AG09309 (cell line): ENCODE data around the gene NBL1.

Experiments
- DNase-seq: peaks from one replicate; pipeline ENCODE4 v3.0.0-alpha.2; 2010; ENCODE audit warnings: low read depth
- H3K4me3 ChIP-seq: 2 replicates; pipeline ENCODE4 v1.5.1; 2011; ENCODE audit warnings: mild to moderate bottlenecking, low read depth, low read length, moderate library complexity; ENCODE audit not compliant: control insufficient read depth
- TF ChIP-seq, protein P1 (sequence below): IDR thresholded peaks from 2 replicates; pipeline ENCODE4 v1.5.1; 2011; ENCODE audit warnings: mild to moderate bottlenecking, low read depth, low read length, inconsistent platforms; ENCODE audit not compliant: insufficient read depth, control insufficient read depth; ENCODE audit errors: missing control alignments

NBL1 gene, protein sequence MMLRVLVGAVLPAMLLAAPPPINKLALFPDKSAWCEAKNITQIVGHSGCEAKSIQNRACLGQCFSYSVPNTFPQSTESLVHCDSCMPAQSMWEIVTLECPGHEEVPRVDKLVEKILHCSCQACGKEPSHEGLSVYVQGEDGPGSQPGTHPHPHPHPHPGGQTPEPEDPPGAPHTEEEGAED

DNA sequence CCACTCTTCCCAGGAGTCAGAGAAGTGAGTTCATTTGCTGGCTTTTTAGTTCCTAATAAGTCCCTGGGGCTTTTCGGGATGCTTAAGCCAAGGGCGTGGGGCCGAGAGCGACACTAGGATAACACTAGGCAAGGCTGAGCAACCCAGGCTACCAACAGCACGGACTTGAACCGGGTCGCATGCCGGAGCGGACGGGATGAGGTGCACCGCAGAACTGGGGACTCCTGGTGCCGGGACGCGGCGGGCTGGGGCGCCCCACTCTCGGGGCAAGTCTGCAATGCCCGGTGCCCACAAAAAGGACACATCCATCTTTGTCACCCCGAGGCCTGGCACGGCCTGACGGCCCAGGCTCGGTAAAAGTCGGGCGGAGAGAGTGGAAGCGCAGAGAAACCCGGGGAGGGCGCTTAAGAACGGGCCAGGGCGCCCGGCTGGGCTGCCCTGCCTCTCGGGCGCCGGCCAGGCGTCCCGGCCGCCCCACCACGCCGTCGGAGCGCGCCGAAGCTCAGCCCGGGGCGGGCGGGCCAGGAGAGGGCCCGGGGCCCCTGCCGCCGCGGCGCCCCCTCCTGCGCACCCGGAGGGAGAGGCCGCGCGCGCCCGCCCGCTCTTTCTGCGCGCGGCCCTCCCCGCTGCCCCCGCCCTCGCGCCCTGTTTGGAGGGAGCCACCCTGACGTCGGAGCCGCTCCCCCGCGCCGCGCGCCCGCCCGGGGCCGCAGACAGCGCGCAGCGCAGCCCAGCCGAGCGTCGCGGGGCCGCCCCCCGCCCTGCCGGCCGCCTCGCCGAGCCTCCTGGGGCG, at the start of gene NBL1:
TSS of gene NBL1 (plus strand) at position 710 of the 793 bp plus-strand sequence. CDS start 10,720 bp downstream, outside the sequence.
- DNase-seq, result no peak
- TF ChIP-seq, protein P1, sequence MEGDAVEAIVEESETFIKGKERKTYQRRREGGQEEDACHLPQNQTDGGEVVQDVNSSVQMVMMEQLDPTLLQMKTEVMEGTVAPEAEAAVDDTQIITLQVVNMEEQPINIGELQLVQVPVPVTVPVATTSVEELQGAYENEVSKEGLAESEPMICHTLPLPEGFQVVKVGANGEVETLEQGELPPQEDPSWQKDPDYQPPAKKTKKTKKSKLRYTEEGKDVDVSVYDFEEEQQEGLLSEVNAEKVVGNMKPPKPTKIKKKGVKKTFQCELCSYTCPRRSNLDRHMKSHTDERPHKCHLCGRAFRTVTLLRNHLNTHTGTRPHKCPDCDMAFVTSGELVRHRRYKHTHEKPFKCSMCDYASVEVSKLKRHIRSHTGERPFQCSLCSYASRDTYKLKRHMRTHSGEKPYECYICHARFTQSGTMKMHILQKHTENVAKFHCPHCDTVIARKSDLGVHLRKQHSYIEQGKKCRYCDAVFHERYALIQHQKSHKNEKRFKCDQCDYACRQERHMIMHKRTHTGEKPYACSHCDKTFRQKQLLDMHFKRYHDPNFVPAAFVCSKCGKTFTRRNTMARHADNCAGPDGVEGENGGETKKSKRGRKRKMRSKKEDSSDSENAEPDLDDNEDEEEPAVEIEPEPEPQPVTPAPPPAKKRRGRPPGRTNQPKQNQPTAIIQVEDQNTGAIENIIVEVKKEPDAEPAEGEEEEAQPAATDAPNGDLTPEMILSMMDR, result no peak
- H3K4me3 ChIP-seq, result peak within 1 kb of the TSS; percentile 95

DNA sequence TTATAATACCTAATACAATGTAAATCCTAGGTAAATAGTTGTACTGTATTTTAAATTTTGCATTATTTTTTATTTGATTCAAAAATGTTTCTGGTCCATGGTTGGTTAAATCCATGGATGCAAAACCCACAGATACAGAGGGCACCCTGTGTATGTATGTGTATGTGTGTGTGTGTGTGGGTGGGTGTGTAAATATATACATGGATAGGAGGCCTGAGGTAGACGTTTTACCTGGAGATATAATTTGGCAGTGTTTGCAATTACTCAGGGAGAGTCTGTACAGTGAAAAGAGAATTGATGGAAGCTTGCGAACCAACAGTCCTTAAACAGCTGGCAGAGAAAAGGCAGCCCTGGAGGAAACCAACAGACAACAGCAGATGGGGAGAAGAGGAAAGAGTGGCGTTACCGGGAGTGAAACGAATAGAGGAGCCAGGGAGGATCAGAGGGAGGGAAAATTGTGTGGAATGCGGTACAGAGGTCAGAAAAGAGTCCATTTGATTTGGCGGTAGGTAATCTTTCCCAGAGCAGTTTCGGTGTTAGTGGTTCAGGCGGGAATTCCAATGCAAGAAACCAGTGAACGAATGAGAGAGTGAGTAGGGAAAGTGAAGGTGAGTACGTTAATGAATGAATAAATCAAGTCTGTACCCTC, 47.9 kb upstream of the NBL1 start:
- TF ChIP-seq, protein P1, result no peak
- H3K4me3 ChIP-seq, result peak overlapping the region; percentile 77
- DNase-seq, result no peak

DNA sequence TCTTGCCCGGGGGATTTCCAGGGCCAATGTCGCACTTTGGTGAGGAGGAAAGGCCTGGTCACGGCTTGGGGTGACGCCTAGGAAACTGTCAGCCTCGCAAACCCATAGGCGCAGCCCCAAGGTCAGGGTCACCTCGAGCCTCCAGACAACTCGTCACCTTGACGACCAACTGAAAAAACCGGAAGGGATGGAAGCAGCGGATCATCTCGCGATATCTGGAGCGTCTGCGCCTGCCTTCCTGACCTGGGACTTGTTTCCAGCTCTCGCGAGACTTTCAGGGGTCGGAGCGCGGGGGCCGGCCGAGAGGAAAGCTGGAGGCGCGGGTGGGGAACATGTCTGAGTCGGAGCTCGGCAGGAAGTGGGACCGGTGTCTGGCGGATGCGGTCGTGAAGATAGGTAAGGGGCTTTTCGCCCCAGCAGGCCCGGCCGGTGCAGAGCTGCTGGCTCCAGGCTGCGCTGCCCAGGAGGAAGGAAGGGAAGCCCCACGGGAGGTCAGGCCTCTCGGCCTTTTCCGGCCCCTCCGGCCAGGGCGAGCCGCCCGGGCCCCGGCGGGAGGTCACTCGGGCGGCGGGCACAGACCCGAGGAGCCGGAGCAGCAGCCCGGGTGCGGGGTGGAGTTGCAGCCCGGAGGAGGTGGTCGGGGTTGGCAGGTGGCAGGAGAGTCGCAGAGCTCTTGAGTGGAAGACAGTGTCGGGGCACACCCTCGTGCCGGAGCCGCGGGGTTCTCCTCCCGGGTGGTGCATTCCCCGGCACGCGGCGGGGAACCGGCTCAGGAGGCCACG, 47.2 kb upstream of the NBL1 start:
- TF ChIP-seq, protein P1, result no peak
- peak; percentile 89 for DNase-seq
- peak overlapping the region; percentile 77 for H3K4me3 ChIP-seq

DNA sequence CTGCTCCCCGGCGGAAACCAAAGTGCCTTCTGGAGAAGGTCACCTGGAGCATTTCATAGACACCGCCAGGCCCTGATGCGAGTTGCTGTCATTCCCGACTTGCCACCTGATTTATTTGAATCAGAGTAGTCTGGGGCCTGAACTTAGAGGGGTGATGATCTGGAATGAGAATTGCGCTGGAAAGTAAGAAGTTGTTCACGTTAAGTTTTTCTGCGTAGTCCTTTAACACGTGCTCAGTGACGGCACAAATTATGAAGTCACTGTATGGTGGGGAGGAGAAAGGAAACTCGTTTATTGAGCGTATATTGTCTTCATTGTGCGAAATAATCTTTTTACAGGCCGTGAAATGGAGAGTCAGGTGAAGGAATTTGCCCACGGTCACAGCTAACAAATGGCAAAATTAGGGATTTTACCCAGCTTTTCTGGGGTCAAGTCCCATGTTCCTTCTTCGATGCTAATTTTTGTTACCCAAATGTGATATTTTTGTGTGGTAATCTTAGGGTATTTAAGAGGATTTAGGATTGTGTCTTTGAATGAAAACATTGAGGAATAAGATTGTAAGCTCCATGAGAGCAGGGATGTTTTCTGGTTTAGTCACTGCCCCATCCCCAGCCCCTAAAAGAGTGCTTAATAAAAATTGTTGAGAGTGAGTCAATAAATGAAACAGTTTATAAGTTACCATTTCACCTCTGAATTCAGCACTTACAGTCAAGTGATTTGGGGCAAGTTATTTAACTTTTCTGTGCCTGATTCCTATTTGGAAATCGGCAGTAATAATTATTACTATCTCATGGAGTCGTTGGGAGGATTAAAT, 46.4 kb upstream of the NBL1 start:
- TF ChIP-seq, protein P1, result no peak
- H3K4me3 ChIP-seq, result peak overlapping the region; percentile 77
- DNase-seq, result no peak

- H3K4me3 ChIP-seq, result no peak overlapping the region
- DNase-seq, result no peak
- TF ChIP-seq, protein P1, result no peak
These were observed 44.3 kb upstream of the NBL1 start for GRCh38 chr1:19599810-19600209.
